Measurements from ENCODE around the gene STK32B.
"Not testable (repeated sequence)": the region's sequence is repeated elsewhere in the genome, so short reads cannot be mapped to it uniquely, and the experiment has no call there.

The STK32B gene

DNA sequence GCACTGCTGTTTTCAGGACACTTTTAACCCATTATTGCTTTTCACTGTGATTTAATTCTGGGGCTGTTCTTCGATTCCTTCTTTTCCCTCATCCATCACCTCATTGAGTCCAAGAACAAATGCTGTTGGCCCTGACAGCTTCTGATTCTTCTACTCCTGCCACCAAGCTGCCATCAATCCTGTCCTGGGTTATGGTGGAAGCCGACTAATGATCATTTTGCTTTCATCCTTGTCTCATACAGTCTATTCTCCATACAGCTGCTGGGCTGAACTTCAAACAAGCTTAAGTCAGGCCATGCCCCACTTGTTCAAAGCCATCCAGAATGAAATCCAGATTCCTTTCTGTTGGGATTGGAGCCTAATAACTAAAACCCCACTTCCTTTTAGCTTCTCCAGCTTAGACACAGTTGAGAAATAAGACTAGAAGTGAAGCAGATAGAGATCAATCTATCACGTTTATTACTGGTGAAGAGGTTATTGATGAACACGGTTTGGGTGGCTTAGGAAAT, 161.9 kb downstream of the STK32B start:
- DNase-seq = no peak

DNA sequence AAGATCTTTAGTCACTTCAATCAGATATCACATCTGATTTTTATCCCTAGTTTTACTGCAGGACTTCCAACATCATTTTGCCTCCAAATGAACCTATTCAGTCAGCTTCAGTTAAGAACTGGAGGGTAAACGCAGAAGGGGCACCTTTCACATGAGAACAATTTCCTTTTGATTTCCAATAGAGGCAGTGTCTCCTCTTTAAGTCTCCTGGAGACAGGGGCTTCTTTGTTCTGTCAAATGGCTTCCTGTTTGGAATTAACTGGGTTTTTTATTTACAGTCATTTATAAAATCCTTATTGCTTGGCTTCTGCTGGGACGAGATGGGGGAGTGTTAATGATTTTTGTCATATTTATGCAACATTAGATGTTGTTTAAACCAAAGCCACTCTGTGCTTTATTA, 164.0 kb downstream of the STK32B start:
- no peak for DNase-seq

DNA sequence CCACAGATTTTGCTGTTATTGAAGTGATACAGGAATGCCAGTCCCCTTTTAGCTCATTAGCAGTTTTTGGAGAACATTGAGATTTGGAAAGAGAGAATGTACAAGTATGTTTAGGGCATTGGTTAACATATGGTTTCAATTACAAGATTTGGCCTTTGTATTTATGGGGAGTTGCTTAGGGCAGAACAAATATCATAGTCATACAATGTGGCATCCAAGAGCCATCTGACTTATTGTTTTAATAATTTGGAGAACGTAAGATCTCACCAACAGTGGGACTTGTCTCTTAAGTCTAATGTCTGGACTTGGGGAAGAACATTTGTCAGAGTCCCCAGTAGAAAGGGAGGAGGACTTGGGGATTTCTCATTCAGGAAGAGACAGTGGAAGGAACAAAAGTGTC, 166.1 kb downstream of the STK32B start:
- no peak for DNase-seq

DNA sequence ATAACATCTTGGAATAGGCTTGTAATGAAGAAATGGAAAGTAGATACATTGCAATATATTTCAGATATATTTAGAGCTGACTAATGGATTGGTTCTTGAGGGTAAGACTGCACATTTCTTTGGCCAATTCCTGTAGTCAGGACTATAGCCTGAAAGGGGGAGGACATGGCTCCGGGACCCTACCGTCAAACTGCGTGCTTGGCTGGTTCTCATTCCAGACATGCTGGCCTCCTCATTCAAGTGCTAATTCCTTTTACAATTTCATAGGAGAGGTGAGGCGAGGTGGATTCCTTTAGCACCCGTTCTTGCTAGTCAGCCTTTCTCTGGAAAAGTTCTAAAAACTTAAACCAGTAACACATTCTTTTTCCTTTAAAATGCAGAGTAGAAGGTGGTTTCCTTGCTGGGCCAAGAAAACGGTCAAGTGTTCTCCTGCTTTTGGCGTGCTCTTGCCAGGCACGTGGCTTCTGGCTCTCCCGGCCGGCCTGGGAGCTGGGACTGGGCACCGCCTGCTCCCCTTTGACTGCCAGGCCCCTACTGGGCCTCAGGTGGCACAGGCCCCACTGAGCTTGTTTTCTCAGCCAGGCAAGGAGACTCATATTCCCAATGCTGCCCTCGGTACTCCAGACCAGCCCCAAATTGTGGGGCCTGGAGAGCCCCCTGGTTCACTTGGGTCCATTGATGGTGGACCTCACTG, 167.2 kb downstream of the STK32B start:
- DNase-seq = no peak

DNA sequence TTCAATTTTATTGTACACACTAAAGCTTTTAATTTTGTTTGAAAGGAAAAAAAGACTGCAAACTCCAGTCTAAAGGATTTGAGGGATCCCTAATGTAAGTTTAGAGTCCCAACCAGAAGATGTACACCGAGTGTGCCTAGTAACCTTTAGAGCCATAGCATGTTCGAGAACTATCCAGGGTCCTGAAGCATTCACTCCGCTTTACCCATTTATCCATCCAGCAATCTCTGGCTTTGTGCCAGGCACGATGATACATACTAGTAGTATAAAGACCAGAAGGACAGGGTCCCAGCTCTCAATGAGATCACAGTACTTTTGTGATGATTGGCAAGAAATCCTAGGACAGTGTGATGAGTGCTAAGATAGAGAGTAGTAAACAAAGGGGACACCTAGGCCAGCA, 168.7 kb downstream of the STK32B start:
- DNase-seq = no peak

DNA sequence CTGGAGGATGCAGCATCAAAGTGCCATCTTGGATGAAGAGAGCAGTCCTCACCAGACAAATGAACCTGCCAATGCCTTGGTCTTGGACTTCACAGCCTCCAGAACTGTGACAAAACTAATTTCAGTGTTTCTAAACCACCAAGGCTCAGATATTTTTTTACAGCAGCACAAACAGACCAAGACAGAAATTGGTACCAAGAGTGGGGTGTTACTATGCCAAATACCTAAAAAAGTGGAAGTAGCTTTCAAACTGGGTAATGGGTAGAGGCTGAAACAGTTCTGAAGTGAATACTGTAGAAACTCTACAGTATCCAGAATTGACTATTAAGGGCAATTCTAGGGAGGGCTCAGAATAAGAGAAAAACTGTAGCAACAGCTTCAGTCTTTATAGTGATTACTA, 170.8 kb downstream of the STK32B start:
- no peak for DNase-seq

DNA sequence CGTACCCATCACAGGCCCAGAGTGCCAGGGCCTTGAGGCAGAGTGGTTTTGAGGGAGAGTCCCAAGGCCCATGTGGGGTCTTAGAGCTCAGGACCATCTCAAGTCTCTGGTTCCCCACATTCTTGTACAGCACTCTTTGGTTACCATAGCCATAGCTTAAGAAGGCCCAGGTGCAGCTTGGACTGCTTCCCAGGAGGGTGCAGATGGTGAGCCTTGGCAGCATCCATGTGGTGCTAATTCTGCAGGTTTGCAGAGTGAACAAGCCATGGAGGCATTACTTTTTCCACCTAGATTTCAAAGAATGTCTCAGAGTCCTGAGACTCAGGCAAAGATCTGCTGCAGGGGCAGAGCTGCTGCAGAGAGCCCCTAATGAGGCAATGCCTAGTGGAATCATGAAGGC, 171.7 kb downstream of the STK32B start:
- no peak for DNase-seq

DNA sequence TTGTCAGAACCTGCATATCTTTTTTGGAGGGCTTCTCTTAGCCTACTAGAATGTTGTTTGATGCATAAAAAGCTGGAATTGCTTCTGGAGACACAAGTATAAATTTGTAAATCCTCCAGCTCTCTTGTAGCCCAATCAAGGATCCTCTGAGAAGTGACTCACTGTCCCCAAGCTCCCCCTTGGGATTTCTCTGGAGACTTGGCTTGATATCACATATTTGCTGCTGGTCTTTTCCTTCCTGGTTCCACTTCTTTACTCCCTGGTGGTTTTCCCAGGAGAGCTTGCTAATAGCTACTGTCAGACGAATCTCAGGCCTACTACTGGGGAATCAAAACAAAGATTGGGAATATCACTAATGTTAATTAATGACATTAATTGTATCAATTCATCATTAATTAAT, 173.1 kb downstream of the STK32B start:
- DNase-seq = no peak

DNA sequence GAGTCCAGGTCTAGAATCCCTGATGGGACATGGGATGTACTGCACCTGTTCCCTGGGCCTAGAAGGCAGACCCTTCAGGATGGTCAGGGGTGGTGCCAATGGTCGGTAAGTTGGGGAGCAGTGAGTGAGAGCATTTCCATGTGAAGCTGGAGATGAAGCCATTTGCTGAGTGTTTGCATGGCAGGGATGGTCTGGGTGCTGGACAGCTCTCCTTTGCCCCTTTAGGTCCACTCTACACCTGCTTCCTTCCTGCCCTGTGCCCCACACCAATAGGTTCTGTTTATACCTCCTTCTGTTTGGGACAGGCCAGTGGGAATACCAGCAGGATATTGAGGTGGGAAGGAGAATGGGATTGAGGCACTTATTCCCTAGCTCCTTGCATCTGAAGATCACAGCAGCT, 181.3 kb downstream of the STK32B start:
- DNase-seq = no peak

DNA sequence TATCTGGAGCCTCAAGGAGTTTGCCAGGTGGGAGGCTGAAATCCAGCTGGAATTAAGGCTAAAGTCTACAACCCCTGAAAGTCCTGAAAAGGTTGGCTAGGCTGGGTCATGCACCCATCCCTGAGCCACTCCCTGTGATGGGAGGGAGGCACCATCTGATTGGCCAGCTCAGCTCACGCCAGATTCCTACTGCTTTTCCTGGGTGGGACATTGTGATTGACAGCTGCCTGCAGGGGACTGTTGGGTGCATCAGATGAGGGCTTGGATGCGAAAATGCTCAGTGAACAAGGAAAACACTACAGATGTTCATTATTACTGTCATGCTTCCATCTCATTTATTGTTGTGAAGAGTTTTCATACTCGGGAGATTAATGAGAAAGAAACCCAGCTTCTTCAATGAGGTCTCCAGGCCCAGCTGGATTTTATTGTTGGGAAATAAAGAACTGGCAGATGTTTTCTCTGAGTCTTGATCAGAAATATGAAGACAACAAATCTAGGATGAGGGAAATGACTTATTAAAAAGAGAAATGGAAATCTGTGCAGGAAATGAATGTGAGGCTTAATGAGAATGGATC, 185.9 kb downstream of the STK32B start:
- no peak for DNase-seq

DNA sequence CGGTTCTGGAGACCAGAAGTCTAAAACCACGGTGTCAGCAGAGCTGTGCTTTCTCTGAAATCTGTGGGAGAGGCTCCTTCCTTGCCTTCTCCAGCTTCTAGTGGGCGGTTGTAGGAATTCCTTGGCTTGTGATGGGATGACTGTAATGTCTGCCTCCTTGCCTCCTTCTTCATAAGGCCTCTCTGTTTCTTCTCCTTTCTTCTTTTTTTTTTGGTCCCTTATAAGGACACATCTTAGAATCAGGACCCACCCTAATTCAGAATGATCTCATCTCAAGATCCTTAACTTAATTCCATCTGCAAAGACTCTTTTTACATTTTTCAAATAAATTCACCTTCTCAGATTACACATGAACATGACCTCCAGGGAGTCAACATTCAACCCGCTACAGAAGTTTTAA, 186.9 kb downstream of the STK32B start:
- no peak for DNase-seq

DNA sequence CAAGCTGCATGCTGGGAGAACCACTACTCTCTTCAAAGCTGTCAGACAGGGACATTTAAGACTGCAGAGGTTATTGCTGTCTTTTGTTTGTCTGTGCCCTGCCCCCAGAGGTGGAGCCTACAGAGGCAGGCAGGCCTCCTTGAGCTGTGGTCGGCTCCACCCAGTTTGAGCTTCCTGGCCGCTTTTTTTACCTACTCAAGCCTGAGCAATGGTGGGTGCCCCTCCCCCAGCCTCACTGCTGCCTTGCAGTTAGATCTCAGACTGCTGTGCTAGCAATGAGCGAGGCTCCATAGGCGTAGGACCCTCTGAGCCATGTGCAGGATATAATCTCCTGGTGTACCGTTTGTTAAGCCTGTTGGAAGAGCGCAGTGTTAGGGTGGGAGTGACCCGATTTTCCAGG, 195.8 kb downstream of the STK32B start:
- DNase-seq = not testable (repeated sequence)

DNA sequence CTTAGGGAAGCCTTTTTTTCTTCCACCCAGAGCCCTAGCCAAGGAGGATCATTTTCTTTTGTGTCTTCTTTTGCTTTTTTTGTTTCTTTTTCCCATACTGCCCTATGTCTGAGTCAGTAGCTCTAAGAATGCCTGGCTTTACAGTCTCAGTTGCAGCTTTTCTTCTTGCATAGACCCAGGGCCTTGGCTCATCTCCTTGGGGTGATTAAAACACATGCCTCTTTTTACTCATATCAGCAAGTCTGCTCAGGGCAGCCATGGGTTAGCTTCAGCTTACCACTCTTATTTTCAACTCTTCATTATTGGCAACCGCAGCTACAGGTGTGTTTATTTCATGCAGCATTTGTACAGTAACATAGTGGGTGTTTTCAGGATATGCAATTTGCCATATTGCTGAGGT, 196.5 kb downstream of the STK32B start:
- DNase-seq = no peak

DNA sequence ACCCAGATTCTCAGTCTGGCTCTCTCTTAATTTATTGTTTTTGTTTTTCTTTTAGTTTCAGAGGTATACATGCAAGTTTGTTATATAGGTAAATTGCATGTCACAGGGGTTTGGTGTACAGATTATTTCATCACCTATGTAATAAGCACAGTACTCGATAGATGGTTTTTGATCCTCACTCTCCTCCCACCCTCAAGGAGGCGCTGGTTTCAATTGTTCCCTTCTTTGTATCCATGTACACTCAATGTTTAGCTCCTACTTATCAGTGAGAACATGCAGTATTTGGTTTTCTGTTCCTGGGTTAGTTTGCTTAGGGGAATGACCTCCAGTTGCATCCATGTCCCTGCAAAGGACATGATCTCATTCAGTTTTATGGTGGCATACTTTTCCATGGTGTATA, 198.4 kb downstream of the STK32B start:
- DNase-seq = no peak

DNA sequence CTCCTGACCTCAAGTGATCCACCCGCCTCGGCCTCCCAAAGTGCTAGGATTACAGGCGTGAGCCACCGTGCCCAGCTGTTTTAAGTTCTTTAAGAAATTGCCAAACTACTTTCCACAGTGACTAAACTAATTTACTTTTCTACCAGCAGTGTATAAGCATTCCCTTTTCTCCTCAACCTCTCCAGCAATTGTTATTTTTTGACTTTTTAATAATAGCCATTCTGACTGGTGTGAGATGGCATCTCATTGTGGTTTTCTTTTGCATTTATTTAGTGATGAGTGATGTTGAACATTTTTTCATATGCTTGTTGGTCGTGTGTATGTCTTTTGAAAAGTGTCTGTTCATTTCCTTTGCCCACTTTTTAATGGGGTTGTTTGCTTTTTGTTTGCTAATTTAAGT, 199.3 kb downstream of the STK32B start:
- not testable (repeated sequence) for DNase-seq

DNA sequence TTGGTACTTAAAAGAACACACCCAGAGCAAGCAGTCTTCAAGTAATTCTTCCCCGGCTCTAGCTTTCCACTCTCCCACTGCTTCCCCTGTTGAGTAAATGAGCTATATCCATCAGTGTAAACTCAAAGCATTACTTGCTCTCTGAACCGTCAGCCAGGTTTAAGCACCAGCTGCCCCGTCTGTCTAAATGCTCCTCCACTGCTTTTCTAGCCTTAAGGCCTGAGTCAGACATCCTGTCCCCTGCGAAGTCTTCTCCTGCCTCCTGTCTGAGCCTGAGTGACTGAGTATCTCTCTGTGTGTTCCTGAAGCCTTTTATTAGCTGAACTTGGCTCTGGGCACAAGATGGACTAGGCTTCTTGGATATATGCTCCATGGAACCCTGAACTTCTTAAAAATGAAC, 205.1 kb downstream of the STK32B start:
- no peak for DNase-seq

DNA sequence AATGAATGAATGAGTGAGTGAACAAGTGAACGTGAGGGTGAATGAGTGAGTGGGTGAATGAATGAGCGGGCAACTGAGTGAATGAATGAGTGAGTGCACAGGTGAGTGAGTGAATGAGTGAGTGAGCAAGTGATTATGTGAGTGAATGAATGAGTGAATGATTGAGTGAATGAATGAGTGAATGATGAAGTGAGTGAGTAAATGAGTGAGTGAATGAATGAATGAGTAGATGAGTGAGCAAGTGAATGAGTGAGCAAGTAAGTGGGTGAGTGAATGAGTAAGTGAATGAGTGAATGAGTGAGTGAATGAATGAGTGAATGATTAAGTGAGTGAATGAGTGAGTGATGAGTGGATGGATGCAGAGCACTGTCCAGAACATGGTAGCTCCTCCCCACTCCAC, 205.8 kb downstream of the STK32B start:
- DNase-seq = no peak

DNA sequence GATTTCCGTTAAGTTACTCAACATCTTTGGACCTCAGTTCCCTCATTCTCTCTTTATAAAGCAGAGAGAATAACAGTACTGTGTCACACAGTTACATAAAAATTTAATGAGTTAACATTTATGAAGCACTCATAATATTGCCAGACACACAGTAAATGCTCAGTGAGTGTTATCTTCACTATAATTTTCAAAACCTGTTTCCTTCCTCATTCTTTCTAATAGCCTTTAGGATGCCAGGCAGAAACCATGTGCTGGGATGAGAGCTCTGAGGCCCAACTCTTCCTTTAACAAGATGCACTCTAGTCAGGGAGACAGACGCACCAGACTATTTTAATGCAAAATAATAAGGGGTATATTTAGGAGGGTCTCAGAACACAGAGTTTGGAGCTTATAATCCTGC, 208.2 kb downstream of the STK32B start:
- DNase-seq = no peak

DNA sequence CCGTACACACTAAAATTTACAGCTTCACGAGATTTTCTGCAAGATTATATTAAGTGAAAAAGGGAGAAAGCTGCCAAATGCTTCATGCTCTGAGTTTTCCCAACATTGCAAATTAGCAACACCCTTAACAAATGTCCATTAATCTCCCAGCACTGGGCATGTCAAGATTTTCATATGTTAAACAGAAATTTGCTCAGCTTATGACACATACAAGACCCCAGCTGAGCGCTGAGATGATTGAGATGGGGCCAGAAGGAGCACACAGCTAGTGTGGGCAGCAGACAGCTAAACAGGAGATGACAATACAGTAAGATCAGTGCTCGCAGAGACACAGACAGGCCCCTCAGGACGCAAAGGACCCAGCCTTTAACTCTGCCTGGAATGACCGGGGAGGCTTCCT, 208.8 kb downstream of the STK32B start:
- no peak for DNase-seq

DNA sequence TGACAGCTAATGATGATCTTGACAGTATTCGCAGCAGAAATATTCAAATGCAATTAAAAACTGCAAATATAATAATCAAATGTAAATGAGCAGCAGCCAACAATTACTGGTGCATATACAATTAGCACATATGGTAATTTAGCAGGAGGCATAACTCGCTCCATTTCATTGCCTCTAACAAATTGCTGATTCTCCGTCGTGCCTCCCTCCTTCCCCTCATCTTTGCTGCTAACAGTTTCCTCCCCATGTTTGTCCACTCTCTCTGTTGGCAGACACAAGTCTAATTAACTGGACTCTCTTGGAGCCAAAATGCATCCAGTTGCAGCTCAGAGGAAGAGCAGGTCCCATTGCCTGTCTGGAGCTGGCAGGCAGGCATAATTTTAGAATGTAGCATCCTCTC, 210.6 kb downstream of the STK32B start:
- DNase-seq = no peak

DNA sequence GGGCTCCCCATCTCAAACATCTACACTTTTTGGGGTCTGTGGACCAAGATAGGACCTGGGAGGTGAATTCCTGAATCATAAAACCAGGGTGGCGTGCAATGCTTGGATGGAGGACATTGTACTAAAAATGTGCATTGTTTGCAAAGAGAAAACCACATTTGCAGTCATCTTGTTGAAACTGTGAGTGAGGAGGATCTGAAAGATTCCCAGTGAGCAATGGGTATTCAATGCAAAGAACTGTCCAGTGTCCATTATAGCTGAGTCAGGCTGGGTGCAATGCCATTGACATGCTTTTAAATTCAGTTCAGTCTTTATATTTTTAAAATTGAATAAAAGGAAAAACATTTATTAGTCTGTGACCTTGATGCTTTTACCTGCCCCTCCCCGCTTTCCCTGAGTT, 215.7 kb downstream of the STK32B start:
- no peak for DNase-seq

DNA sequence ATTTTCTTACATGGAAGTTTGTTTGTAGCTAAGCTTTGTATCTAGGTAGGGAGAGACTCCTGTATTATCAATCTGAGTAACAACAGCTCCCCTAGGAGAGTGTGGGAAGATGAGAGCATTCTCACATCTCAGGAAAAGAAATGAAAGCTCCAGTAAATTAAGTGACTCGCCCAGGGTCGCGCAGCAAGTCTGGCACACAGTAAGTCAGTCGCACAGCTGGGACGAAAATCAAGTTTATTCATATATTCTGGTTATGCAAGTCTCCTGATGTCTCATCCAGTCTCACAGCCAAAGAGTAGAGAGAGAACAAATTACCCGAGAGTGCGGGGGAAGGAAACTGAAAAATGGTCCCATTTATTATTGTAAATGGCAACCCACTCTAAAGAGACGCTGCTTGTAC, 216.1 kb downstream of the STK32B start:
- no peak for DNase-seq

DNA sequence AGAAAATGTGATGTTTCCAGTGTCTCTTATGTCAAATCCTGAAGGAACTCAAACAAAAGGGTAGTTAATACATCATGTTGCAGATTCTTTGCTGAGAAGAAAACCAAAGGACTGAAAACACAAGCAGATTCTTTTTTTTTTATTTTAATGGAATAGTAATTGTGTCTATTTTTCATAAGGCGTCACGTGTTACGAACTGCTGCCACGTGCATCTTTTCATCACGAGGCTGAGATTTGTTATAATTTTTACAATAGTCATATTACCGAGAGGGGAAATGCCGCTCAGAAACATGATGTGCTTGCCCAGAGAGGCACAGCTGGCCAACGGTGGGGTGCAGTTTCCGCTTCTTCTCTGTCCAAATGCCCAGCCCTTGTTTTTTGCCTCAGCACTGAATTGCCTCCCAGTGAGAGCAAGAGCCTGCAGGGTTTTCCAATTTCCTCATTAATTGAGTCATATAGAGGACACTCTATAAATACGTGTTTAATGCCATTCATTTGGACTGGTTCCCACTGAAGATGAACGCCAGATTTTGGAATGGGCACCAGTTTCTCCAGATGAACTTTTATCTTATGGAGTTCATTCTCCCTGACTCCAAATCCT, 225.3 kb downstream of the STK32B start:
- DNase-seq = no peak

DNA sequence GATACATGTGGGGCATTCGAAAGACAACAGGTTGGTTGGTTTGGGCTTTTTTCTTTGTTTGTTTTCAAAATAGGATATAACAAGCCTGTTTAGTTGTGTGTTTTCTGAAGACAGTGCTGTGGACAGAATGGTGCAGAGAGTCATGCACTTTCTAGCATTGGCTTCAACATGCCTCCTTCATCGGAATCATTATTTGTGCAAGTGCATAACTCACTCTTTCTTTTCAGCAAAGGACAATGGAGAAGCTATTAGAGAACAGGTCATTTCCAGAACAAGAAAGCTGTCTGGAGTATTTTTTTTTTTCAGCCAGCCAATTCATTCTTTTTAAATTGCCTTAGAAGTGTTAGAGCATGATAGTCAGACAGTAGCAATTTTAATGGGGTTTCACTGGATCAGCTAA, 225.8 kb downstream of the STK32B start:
- no peak for DNase-seq
